ENCODE data around the gene MYBPC3. TPM values are rescaled to one million over a fixed set of nuclear protein-coding genes. Genes with fewer than 3 reads are reported as not detected.

The MYBPC3 gene
- total and polyA plus RNA-seq, 2 donors from 2014 or later = 0.19 to 0.52 TPM

DNA sequence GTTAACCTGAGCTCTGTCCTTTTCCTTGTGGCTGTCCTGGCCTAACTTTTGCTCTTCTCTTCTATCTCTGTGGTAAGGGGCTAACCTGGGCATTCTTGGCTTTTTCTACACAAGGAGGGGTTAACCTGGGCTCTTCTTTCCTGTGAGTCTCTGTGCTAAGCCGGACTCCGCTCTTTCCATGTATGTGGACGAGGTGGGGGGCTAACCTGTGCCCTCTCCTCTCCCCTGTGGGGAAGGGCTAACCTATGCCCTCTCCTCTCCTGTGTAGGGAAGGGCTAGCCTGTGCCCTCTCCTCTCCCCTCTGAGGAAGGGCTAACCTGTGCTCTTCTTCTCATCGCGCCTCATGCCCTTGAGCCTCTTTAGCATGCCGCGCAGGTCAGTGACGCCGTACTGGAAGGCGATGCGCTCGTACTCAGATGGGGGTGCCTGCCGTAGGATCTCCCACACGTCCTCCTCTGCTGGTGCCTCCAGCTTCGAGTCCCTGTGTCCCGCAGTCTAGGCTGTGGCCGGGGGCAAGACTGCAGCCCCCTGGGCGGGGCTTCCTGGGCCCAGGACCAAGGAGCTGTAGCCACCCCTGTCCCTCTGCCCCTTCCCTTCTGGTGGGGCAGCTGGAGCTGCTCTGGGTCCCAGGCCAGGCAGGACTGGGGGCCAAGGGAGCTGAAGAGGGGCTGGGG lies 6.5 kb downstream of the MYBPC3 start:
- Histone ChIP-seq H3K27me3 (ENCODE audit: control insufficient read depth, insufficient read depth, low read length) (no peaks in the 10 kb centered on the region), H3K27ac (ENCODE audit: low read depth in 2 of 2, low read length in 2 of 2) (no peak overlapping the region), H3K9me3 (ENCODE audit: control insufficient read depth in 2 of 3, insufficient read depth in 1 of 3, low read length in 3 of 3) (no peaks in the 10 kb centered on the region), H3K4me3 (ENCODE audit: low read length in 3 of 3) (no peak overlapping the region), H3K4me1 (ENCODE audit: control insufficient read depth in 2 of 3, insufficient read depth in 2 of 3, low read depth in 1 of 3, low read length in 3 of 3) (peaks cover 0 to under 1% (median 0%) of the 10 kb centered on the region in 3 donors), H3K9ac (ENCODE audit: low read length in 3 of 3) (no peak overlapping the region), H3K36me3 (ENCODE audit: control insufficient read depth in 2 of 3, insufficient read depth in 3 of 3, low read length in 3 of 3) (no peaks in the 10 kb centered on the region)
- intact Hi-C loops (cut with DNase I) = no loop called here
- TF ChIP-seq, protein P1, sequence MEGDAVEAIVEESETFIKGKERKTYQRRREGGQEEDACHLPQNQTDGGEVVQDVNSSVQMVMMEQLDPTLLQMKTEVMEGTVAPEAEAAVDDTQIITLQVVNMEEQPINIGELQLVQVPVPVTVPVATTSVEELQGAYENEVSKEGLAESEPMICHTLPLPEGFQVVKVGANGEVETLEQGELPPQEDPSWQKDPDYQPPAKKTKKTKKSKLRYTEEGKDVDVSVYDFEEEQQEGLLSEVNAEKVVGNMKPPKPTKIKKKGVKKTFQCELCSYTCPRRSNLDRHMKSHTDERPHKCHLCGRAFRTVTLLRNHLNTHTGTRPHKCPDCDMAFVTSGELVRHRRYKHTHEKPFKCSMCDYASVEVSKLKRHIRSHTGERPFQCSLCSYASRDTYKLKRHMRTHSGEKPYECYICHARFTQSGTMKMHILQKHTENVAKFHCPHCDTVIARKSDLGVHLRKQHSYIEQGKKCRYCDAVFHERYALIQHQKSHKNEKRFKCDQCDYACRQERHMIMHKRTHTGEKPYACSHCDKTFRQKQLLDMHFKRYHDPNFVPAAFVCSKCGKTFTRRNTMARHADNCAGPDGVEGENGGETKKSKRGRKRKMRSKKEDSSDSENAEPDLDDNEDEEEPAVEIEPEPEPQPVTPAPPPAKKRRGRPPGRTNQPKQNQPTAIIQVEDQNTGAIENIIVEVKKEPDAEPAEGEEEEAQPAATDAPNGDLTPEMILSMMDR (IDR thresholded peaks at IDR 0.05; ENCODE audit: borderline replicate concordance, extremely low read depth, insufficient read depth) = no peak
- no peak for FAIRE-seq
- peak in 1 of 5 donors; percentile 57 for DNase-seq

DNA sequence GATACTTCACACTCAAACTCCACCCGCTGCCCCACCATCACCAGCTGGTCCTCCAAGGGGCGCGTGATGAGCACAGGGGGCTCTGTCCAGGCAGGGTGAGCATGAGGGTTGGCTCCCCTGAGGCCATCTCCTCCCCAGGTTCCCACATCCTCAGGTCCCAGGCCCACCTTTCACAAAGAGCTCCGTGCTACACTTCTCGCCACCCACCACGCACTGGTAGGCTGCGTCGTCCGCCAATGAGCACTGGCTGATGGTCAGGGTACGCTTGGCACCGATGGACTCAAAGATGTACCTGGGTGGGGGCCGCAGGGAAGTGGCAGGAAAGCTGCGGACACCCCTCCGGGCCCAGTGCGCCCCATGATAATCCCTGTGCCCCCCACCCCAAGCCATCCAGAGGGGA lies 9.6 kb downstream of the MYBPC3 start:
- intact Hi-C loops (cut with DNase I) = no loop called here
- TF ChIP-seq, protein P1 (IDR thresholded peaks at IDR 0.05; ENCODE audit: borderline replicate concordance, extremely low read depth, insufficient read depth) = no peak
- Histone ChIP-seq H3K9me3 (ENCODE audit: control insufficient read depth in 2 of 3, insufficient read depth in 1 of 3, low read length in 3 of 3) (no peaks in the 10 kb centered on the region), H3K4me3 (ENCODE audit: low read length in 3 of 3) (no peak overlapping the region), H3K4me1 (ENCODE audit: control insufficient read depth in 2 of 3, insufficient read depth in 2 of 3, low read depth in 1 of 3, low read length in 3 of 3) (no peaks in the 10 kb centered on the region), H3K27me3 (ENCODE audit: control insufficient read depth, insufficient read depth, low read length) (no peaks in the 10 kb centered on the region), H3K27ac (ENCODE audit: low read depth in 2 of 2, low read length in 2 of 2) (no peak overlapping the region), H3K36me3 (ENCODE audit: control insufficient read depth in 2 of 3, insufficient read depth in 3 of 3, low read length in 3 of 3) (no peaks in the 10 kb centered on the region), H3K9ac (ENCODE audit: low read length in 3 of 3) (no peak overlapping the region)
- DNase-seq (peak in 1 of 5 donors; percentile 41), FAIRE-seq (no peak)

DNA sequence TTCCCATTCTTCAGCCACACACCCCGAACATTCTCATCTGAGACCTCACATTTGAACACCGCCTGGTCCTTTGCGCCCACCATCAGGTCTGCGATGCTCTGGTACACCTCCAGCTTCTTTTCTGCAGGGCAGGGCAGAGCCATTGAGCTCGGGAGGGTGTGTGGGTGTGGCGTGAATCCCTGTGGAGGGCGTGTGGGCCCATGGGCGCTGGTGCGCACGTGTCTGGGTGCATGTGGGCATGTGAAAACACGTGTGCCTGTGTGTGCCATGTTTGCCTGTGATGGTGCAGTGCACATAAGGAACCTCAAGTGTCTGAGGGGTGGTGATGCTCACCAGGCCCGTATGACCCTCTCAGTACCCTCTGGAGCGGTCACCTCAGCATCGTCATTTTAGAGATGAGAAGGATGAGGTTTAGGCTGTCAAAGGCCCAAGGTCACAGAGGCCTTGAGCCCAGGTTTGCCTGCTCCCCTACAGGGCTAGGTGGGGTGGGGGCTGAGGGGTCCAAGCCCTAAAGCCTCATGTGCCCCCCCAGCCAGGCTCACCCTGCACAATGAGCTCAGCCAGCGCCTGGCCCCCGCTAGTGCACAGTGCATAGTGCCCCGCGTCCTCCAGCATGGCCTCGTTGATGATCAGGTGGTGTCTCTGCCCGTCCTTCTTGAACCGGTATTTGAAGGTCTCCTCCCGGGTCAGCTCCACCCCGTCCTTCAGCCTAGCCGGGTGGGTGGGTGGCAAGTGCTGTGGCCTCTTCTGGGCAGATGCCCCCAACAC lies 10.3 kb downstream of the MYBPC3 start:
- Histone ChIP-seq H3K27ac (ENCODE audit: low read depth in 2 of 2, low read length in 2 of 2) (no peak overlapping the region), H3K9me3 (ENCODE audit: control insufficient read depth in 2 of 3, insufficient read depth in 1 of 3, low read length in 3 of 3) (no peaks in the 10 kb centered on the region), H3K27me3 (ENCODE audit: control insufficient read depth, insufficient read depth, low read length) (no peaks in the 10 kb centered on the region), H3K4me1 (ENCODE audit: control insufficient read depth in 2 of 3, insufficient read depth in 2 of 3, low read depth in 1 of 3, low read length in 3 of 3) (no peaks in the 10 kb centered on the region), H3K4me3 (ENCODE audit: low read length in 3 of 3) (no peak overlapping the region), H3K9ac (ENCODE audit: low read length in 3 of 3) (no peak overlapping the region), H3K36me3 (ENCODE audit: control insufficient read depth in 2 of 3, insufficient read depth in 3 of 3, low read length in 3 of 3) (no peaks in the 10 kb centered on the region)
- TF ChIP-seq, protein P1 (IDR thresholded peaks at IDR 0.05; ENCODE audit: borderline replicate concordance, extremely low read depth, insufficient read depth) = no peak
- FAIRE-seq (no peak), DNase-seq (peak in 1 of 5 donors; percentile 65)
- intact Hi-C loops (cut with DNase I) = no loop called here
